ENCODE data around the gene TASP1.

Gene TASP1

GRCh38 chr20:13340088-13340487, 298.6 kb downstream of the TASP1 start:
- DNase-seq = no peak

Data from NCI-H446 treated with DMSO at 0.1 percent for 48 hours (cell line).